B cell (primary cell): ENCODE results near the gene ASB2. TPM values are rescaled to one million over a fixed set of nuclear protein-coding genes. Genes with fewer than 3 reads are reported as not detected.
A peak's percentile ranks its signal among the peaks of the same experiment; 100 is the strongest.

Source experiments
- ATAC-seq: fragments of 200-7000 bp; cut with Tn5 transposase; one replicate; pipeline ENCODE4 v1.10.0; 2021; ENCODE audit warnings: low read depth, mild to moderate bottlenecking, moderate number of reproducible peaks, moderate library complexity
- CTCF ChIA-PET: fragments of 350-600 bp; sonication (Branson Sonifier 250); formaldehyde crosslinking; loops from one replicate; lab custom pipeline; 2021; ENCODE audit warnings: antibody characterized with exemption, inconsistent platforms; lab: Charles Lee
- POLR2A ChIA-PET: fragments of 350-600 bp; sonication (Branson Sonifier 250); formaldehyde crosslinking; loops from one replicate; lab custom pipeline; 2021; ENCODE audit warnings: antibody characterized with exemption; lab: Charles Lee
- DNase-seq: peaks from one replicate; pipeline ENCODE4 v3.0.0; 2013
- H2AFZ ChIP-seq: 2 replicates; pipeline ENCODE4 v1.6.1; 2012; ENCODE audit warnings: mild to moderate bottlenecking, low read depth, low read length; ENCODE audit not compliant: insufficient read depth, poor library complexity, severe bottlenecking
- H3K27ac ChIP-seq, 2 donors: 1 replicate in 1 of 2; 2 replicates in 1 of 2; pipeline ENCODE4 v1.5.1; 2012 to 2013; ENCODE audit warnings: low read length in 2 of 2, mild to moderate bottlenecking in 2 of 2, moderate library complexity in 1 of 2
- H3K27me3 ChIP-seq, 4 experiments: fragments of 200-600 bp in 1 of 4; sonication (generic) in 1 of 4; replicated peaks in 1 of 4; 1 replicate in 2 of 4; 2 replicates in 2 of 4; pipeline versions ENCODE4 v1.6.1 to v1.7.0; 2013 to 2016; ENCODE audit warnings: low read length in 3 of 4, mild to moderate bottlenecking in 2 of 4, mixed read lengths in 1 of 4, moderate library complexity in 1 of 4; ENCODE audit not compliant: insufficient read depth in 4 of 4, control insufficient read depth in 3 of 4; ENCODE audit errors: control extremely low read depth in 1 of 4
- H3K36me3 ChIP-seq, 2 experiments: replicated peaks in 1 of 2; 1 replicate in 1 of 2; 2 replicates in 1 of 2; pipeline versions ENCODE4 v1.6.1 to v1.7.1; 2013; ENCODE audit warnings: low read length in 1 of 2; ENCODE audit not compliant: insufficient read depth in 2 of 2, control insufficient read depth in 1 of 2; ENCODE audit errors: control extremely low read depth in 1 of 2, extremely low read depth in 1 of 2
- H3K4me1 ChIP-seq, 2 donors: fragments of 200-600 bp in 1 of 2; sonication (generic) in 1 of 2; 1 replicate in 1 of 2; 2 replicates in 1 of 2; pipeline versions ENCODE4 v1.5.1 to v1.6.1; 2013 to 2017; ENCODE audit warnings: low read length in 2 of 2; ENCODE audit not compliant: control insufficient read depth in 2 of 2, insufficient read depth in 2 of 2
- H3K4me2 ChIP-seq: replicated peaks from 2 replicates; pipeline ENCODE3; 2012; ENCODE audit warnings: mild to moderate bottlenecking, low read depth, low read length; ENCODE audit not compliant: poor library complexity, severe bottlenecking
- H3K4me3 ChIP-seq, 5 experiments: fragments of 200-600 bp in 1 of 5; sonication (generic) in 1 of 5; 1 replicate in 3 of 5; 2 replicates in 2 of 5; pipeline versions ENCODE4 v1.5.1 to v1.7.0; 2011 to 2016; ENCODE audit warnings: low read length in 4 of 5, mild to moderate bottlenecking in 4 of 5, low read depth in 2 of 5, control low read depth in 1 of 5, moderate library complexity in 1 of 5; ENCODE audit not compliant: insufficient read depth in 1 of 5; ENCODE audit errors: control extremely low read depth in 1 of 5, extremely low read depth in 1 of 5
- H3K79me2 ChIP-seq: fragments of 200-600 bp; sonication (generic); one replicate; pipeline ENCODE4 v1.6.0; 2016; ENCODE audit warnings: low read length; ENCODE audit not compliant: control insufficient read depth, insufficient read depth
- H3K9ac ChIP-seq: fragments of 200-600 bp; sonication (generic); 2 replicates; pipeline ENCODE4 v1.6.1; 2017; ENCODE audit warnings: mild to moderate bottlenecking, low read length, moderate library complexity
- H3K9me3 ChIP-seq, 3 donors: one replicate each; pipeline versions ENCODE4 v1.6.1 to v1.7.1; 2013; ENCODE audit warnings: low read length in 2 of 3; ENCODE audit not compliant: control insufficient read depth in 2 of 3, insufficient read depth in 1 of 3; ENCODE audit errors: control extremely low read depth in 1 of 3
- H4K20me1 ChIP-seq: 2 replicates; pipeline ENCODE4 v1.6.0; 2012; ENCODE audit warnings: mild to moderate bottlenecking, low read length; ENCODE audit not compliant: insufficient read depth, control insufficient read depth, poor library complexity, severe bottlenecking
- H3K27ac Mint-ChIP-seq: one replicate; pipeline ENCODE4 v1.8.0; 2021; ENCODE audit warnings: mixed read lengths
- H3K27me3 Mint-ChIP-seq: one replicate; pipeline ENCODE4 v1.8.0; 2021; ENCODE audit warnings: mixed read lengths
- H3K4me1 Mint-ChIP-seq: one replicate; pipeline ENCODE4 v1.8.0; 2021; ENCODE audit warnings: mixed read lengths
- H3K4me3 Mint-ChIP-seq: one replicate; pipeline ENCODE4 v1.8.0; 2021; ENCODE audit warnings: mixed read lengths
- H3K9me3 Mint-ChIP-seq: one replicate; pipeline ENCODE4 v1.8.0; 2022; ENCODE audit warnings: mixed read lengths; ENCODE audit not compliant: insufficient read depth
- CTCF ChIP-seq: fragments of 200-600 bp; IDR thresholded peaks from one replicate; pipeline ENCODE4 v1.8.0; 2022; ENCODE audit warnings: antibody characterized with exemption, mild to moderate bottlenecking
- EZH2 ChIP-seq: IDR thresholded peaks from 2 replicates; pipeline ENCODE4 v1.6.1; 2012; ENCODE audit warnings: borderline replicate concordance, low read depth, mild to moderate bottlenecking, moderate library complexity, low read length; ENCODE audit not compliant: insufficient read depth, poor library complexity, severe bottlenecking
- WGBS: methylation state at CpG from one replicate; pipeline ENCODE4 v1.1.5; 2013; ENCODE audit warnings: missing lambda C conversion rate; ENCODE audit not compliant: insufficient coverage; 5-methylcytosine and 5-hydroxymethylcytosine counted together
- intact Hi-C: fragments of 100-400 bp; cut with micrococcal nuclease; formaldehyde crosslinking; loops from one replicate; pipeline ENCODE4 v1.10.0; 2022
- polyA plus RNA-seq: library from polyadenylated mRNA; depleted of rRNA; stranded (reverse); fragments of >200 nt; gene quantifications from 2 replicates; pipeline ENCODE4 v1.2.3, GENCODE V29; 2012
- total RNA-seq, 2 donors: library from RNA; stranded (reverse); fragments of 120-200 nt in 1 of 2; gene quantifications; 1 replicate in 1 of 2; 2 replicates in 1 of 2; pipeline versions ENCODE4 v1.2.3 to v1.2.4, GENCODE V29; 2013 to 2022

Gene ASB2
- total and polyA plus RNA-seq, 2 donors (not counting 1 experiment from before 2014, with no cell fraction given) = 1.5 to 2.7 TPM

GRCh38 chr14:93967637-93968250 lies 8.6 kb downstream of the ASB2 start:
- Histone ChIP-seq H3K4me3 (peak overlapping the region in 2 of 5 experiments; percentile 16 to 19), H3K9ac (peak overlapping the region; percentile 18), H3K4me2 (peak overlapping the region; percentile 92), H3K4me1 (peaks cover 79 to 80% of the 10 kb centered on the region in 2 donors), H3K79me2 (no peaks in the 10 kb centered on the region), H3K27me3 (no peaks in the 10 kb centered on the region), H3K9me3 (peaks cover 0 to 7% (median 0%) of the 10 kb centered on the region in 3 donors), H3K36me3 (no peaks in the 10 kb centered on the region), H3K27ac (peak overlapping the region; percentile 33 to 59), H2AFZ (no peak overlapping the region), H4K20me1 (no peaks in the 10 kb centered on the region)
- 19% methylated on average over 9 of the region's 10 CpGs for WGBS
- TF ChIP-seq CTCF (no peak), EZH2 (no peak)
- ATAC-seq (peak; percentile 49), DNase-seq (peak; percentile 87)
- peak overlapping the region; percentile 79 for H3K27ac Mint-ChIP-seq
- CTCF ChIA-PET = interaction anchor here (0.9 to 37.7 kb wide), 7 partner anchors 9 to 854 kb away, joined by 3 to 1036 read pairs (median 7); no protein-coding TSS in a partner anchor
- no peaks in the 10 kb centered on the region for H3K27me3 Mint-ChIP-seq
- peak overlapping the region; percentile 77 for H3K4me3 Mint-ChIP-seq
- H3K9me3 Mint-ChIP-seq = peaks cover 3% of the 10 kb centered on the region
- POLR2A ChIA-PET = interaction anchor here (0.9 to 1.5 kb wide), 5 partner anchors 8 to 28 kb away, joined by 3 to 10 read pairs (median 5); no protein-coding TSS in a partner anchor
- intact Hi-C loops = loop anchor here (1.0 to 10.0 kb wide), 4 partner anchors 8 to 763 kb away; partner anchors contain the start of genes DDX24, GON7, IFI27L1 and UBR7
- H3K4me1 Mint-ChIP-seq = peaks cover 88% of the 10 kb centered on the region

- no peak for ATAC-seq
- no peak overlapping the region for H3K4me3 ChIP-seq
- no peak overlapping the region for H3K27ac ChIP-seq
- no peak for DNase-seq
- no peaks in the 10 kb centered on the region for H3K79me2 ChIP-seq
- no peak overlapping the region for H3K4me2 ChIP-seq
- WGBS = 95% methylated on average over 3 of the region's 3 CpGs
- H2AFZ ChIP-seq = no peak overlapping the region
- no peaks in the 10 kb centered on the region for H4K20me1 ChIP-seq
- ChIA-PET CTCF (interaction anchor here (37.7 kb wide), 1 partner anchor 23 kb away, joined by 1036 read pairs; no protein-coding TSS in a partner anchor), POLR2A (no interaction called here)
- no peaks in the 10 kb centered on the region for H3K27me3 Mint-ChIP-seq
- peaks cover 88 to 89% of the 10 kb centered on the region in 2 donors for H3K4me1 ChIP-seq
- no peak for TF ChIP-seq CTCF
- TF ChIP-seq EZH2 = no peak
- no peaks in the 10 kb centered on the region for H3K36me3 ChIP-seq
- H3K9me3 Mint-ChIP-seq = peaks cover 3% of the 10 kb centered on the region
- peaks cover 0 to 5% (median 0%) of the 10 kb centered on the region in 3 donors for H3K9me3 ChIP-seq
- intact Hi-C loops = loop anchor here (10.0 kb wide), 1 partner anchor 761 kb away; the partner anchor contains the start of genes GON7 and UBR7
- peak overlapping the region; percentile 62 for H3K27ac Mint-ChIP-seq
- no peak overlapping the region for H3K4me3 Mint-ChIP-seq
- no peaks in the 10 kb centered on the region for H3K27me3 ChIP-seq
- peaks cover 93% of the 10 kb centered on the region for H3K4me1 Mint-ChIP-seq
- no peak overlapping the region for H3K9ac ChIP-seq
These were observed 10.4 kb downstream of the ASB2 start for GRCh38 chr14:93965946-93966474.
